GDM1 (cell line): ENCODE results near the gene PSMD3.

ENCODE experiments used
- DNase-seq: peaks from one replicate; lab custom pipeline; 2025; lab: John Stamatoyannopoulos, UW

PSMD3 gene

GRCh38 chr17:39960524-39961041, 20.0 kb upstream of the PSMD3 start:
- DNase-seq: no peak

GRCh38 chr17:39962642-39963220, 17.9 kb upstream of the PSMD3 start, which contains the start of gene GSDMA:
GSDMA (plus strand) TSS chr17:39963004; CDS start chr17:39965688, 2,684 bp downstream.
- no peak for DNase-seq

GRCh38 chr17:39963829-39964228, 16.8 kb upstream of the PSMD3 start:
- no peak for DNase-seq

GRCh38 chr17:39965017-39965699, 15.4 kb upstream of the PSMD3 start:
- no peak for DNase-seq

- no peak for DNase-seq
These were observed 13.8 kb upstream of the PSMD3 start for GRCh38 chr17:39966771-39967170.

- DNase-seq: no peak
These were observed 11.8 kb upstream of the PSMD3 start for GRCh38 chr17:39968761-39969160.

GRCh38 chr17:39969375-39969774, 11.2 kb upstream of the PSMD3 start:
- DNase-seq: no peak

- no peak for DNase-seq
These were observed 10.4 kb upstream of the PSMD3 start for GRCh38 chr17:39970157-39970692.

GRCh38 chr17:39971076-39971603, 9.5 kb upstream of the PSMD3 start:
- no peak for DNase-seq

GRCh38 chr17:39972271-39972670, 8.3 kb upstream of the PSMD3 start:
- peak; percentile 58 for DNase-seq

GRCh38 chr17:39973496-39973895, 7.1 kb upstream of the PSMD3 start:
- DNase-seq: no peak

GRCh38 chr17:39974433-39974832, 6.2 kb upstream of the PSMD3 start:
- no peak for DNase-seq

- no peak for DNase-seq
These were observed 4.8 kb upstream of the PSMD3 start for GRCh38 chr17:39975801-39976200.

- DNase-seq: no peak
These were observed 1.5 kb upstream of the PSMD3 start for GRCh38 chr17:39979016-39979670.

- DNase-seq: peak; percentile 62
These were observed 685 bp upstream of the PSMD3 start for GRCh38 chr17:39979893-39980350.

- DNase-seq: no peak
These were observed 667 bp downstream of the PSMD3 start for GRCh38 chr17:39981207-39981741.

GRCh38 chr17:39981766-39982375, 1.3 kb downstream of the PSMD3 start:
- DNase-seq: no peak

- no peak for DNase-seq
These were observed 7.7 kb downstream of the PSMD3 start for GRCh38 chr17:39988206-39988810.

- DNase-seq: no peak
These were observed 13.8 kb downstream of the PSMD3 start for GRCh38 chr17:39994448-39994847.

- no peak for DNase-seq
These were observed 14.8 kb downstream of the PSMD3 start for GRCh38 chr17:39995438-39995837.

GRCh38 chr17:39996162-39996561, 15.6 kb downstream of the PSMD3 start:
- no peak for DNase-seq
